ENCODE results near the gene SKI. TPM values are rescaled to one million over a fixed set of nuclear protein-coding genes. Genes with fewer than 3 reads are reported as not detected.

SKI gene
- total and polyA plus RNA-seq, 4 donors: 17.1 to 90.7 (median 40.7) TPM

- 64 to 83% methylated on average over 30 of the region's 30 CpGs for WGBS, 2 donors
- H3K27ac ChIP-seq (ENCODE audit: low read depth in 1 of 2, low read length in 1 of 2): peak overlapping the region in 1 of 2 donors; percentile 27
Observed at GRCh38 chr1:2267051-2267830, 39.1 kb downstream of the SKI start.

GRCh38 chr1:2267862-2268261 lies 39.7 kb downstream of the SKI start:
- no peak for ATAC-seq (ENCODE audit: insufficient read depth, low FRiP score)
- 88 to 89% methylated on average over 15 of the region's 15 CpGs for WGBS, 2 donors
- no peak for TF ChIP-seq CTCF (IDR thresholded peaks at IDR 0.05; ENCODE audit: control extremely low read depth, extremely low read depth)
- Histone ChIP-seq H3K27me3 (ENCODE audit: control insufficient read depth in 3 of 3, insufficient read depth in 3 of 3, low read length in 2 of 3) (no peaks in the 10 kb centered on the region), H3K4me1 (ENCODE audit: control insufficient read depth in 5 of 5, insufficient read depth in 5 of 5, low read length in 5 of 5) (peaks cover 11 to 59% (median 41%) of the 10 kb centered on the region in 5 donors), H3K9me3 (ENCODE audit: control insufficient read depth in 4 of 4, insufficient read depth in 3 of 4, low read length in 3 of 4) (no peaks in the 10 kb centered on the region), H3K36me3 (ENCODE audit: control insufficient read depth in 4 of 4, insufficient read depth in 4 of 4, low read length in 4 of 4) (no peaks in the 10 kb centered on the region), H3K27ac (ENCODE audit: low read depth in 1 of 2, low read length in 1 of 2) (peak overlapping the region in 1 of 2 donors; percentile 27), H3K4me3 (no peak overlapping the region), H3K9ac (ENCODE audit: insufficient read depth in 1 of 2, low read length in 2 of 2) (no peak overlapping the region)
- no peak for DNase-seq

More at GRCh38 chr1:2267051-2267830, 39.1 kb downstream of the SKI start:
- Histone ChIP-seq H3K9me3 (ENCODE audit: control insufficient read depth in 4 of 4, insufficient read depth in 3 of 4, low read length in 3 of 4) (no peaks in the 10 kb centered on the region), H3K9ac (ENCODE audit: insufficient read depth in 1 of 2, low read length in 2 of 2) (no peak overlapping the region), H3K4me1 (ENCODE audit: control insufficient read depth in 5 of 5, insufficient read depth in 5 of 5, low read length in 5 of 5) (peaks cover 11 to 53% (median 34%) of the 10 kb centered on the region in 5 donors), H3K4me3 (no peak overlapping the region), H3K27me3 (ENCODE audit: control insufficient read depth in 3 of 3, insufficient read depth in 3 of 3, low read length in 2 of 3) (no peaks in the 10 kb centered on the region), H3K36me3 (ENCODE audit: control insufficient read depth in 4 of 4, insufficient read depth in 4 of 4, low read length in 4 of 4) (no peaks in the 10 kb centered on the region)
- no peak for DNase-seq
- no peak for TF ChIP-seq CTCF (IDR thresholded peaks at IDR 0.05; ENCODE audit: control extremely low read depth, extremely low read depth)
- ATAC-seq (ENCODE audit: insufficient read depth, low FRiP score): no peak

- DNase-seq: peak in 1 of 3 donors; percentile 10
- ATAC-seq (ENCODE audit: insufficient read depth, low FRiP score): no peak
- Histone ChIP-seq H3K36me3 (ENCODE audit: control insufficient read depth in 4 of 4, insufficient read depth in 4 of 4, low read length in 4 of 4) (no peaks in the 10 kb centered on the region), H3K9me3 (ENCODE audit: control insufficient read depth in 4 of 4, insufficient read depth in 3 of 4, low read length in 3 of 4) (no peaks in the 10 kb centered on the region), H3K27me3 (ENCODE audit: control insufficient read depth in 3 of 3, insufficient read depth in 3 of 3, low read length in 2 of 3) (no peaks in the 10 kb centered on the region), H3K4me3 (no peak overlapping the region), H3K9ac (ENCODE audit: insufficient read depth in 1 of 2, low read length in 2 of 2) (no peak overlapping the region), H3K4me1 (ENCODE audit: control insufficient read depth in 5 of 5, insufficient read depth in 5 of 5, low read length in 5 of 5) (peaks cover 11 to 65% (median 47%) of the 10 kb centered on the region in 5 donors), H3K27ac (ENCODE audit: low read depth in 1 of 2, low read length in 1 of 2) (peak overlapping the region in 1 of 2 donors; percentile 10)
- TF ChIP-seq CTCF (IDR thresholded peaks at IDR 0.05; ENCODE audit: control extremely low read depth, extremely low read depth): no peak
- 84 to 90% methylated on average over 14 of the region's 14 CpGs for WGBS, 2 donors
Observed at GRCh38 chr1:2268285-2269056, 40.4 kb downstream of the SKI start.
